NCI-H2171 treated with DMSO at 0.1 percent for 48 hours (cell line): ENCODE data around the gene MICOS13.

Experiments
- DNase-seq: peaks from one replicate; lab custom pipeline; 2025; lab: John Stamatoyannopoulos, UW

MICOS13 gene

DNA sequence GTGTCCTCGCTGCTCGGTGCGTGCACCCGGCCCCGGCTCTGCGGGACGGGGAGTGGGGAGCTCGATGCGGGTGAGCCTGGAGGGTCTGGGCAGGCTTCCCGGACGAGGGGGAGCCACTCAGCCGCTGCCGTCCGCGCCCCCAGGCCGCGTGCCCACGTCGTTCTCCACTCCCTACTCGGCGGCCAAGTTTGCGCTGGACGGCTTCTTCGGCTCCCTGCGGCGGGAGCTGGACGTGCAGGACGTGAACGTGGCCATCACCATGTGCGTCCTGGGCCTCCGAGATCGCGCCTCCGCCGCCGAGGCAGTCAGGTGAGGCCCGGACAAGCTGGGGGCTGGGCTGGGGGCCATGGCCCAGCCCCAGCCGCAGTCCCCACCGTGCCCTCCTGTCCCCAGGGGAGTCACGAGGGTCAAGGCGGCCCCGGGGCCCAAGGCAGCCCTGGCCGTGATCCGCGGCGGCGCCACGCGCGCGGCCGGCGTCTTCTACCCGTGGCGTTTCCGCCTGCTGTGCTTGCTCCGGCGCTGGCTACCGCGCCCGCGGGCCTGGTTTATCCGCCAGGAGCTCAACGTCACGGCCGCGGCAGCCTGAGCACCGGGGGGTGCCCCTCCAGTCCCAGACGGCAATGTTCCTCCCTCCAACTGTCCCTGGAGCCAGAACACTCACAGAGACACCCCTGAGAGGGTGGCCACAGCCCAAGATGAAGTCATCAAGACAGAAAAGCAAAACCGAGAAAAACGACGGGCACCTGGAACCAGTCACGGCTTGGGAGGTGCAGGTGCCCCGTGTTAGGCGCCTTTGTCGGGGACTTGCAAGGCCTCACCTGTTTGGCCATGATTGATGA lies 7.3 kb upstream of the MICOS13 start:
- DNase-seq: no peak

DNA sequence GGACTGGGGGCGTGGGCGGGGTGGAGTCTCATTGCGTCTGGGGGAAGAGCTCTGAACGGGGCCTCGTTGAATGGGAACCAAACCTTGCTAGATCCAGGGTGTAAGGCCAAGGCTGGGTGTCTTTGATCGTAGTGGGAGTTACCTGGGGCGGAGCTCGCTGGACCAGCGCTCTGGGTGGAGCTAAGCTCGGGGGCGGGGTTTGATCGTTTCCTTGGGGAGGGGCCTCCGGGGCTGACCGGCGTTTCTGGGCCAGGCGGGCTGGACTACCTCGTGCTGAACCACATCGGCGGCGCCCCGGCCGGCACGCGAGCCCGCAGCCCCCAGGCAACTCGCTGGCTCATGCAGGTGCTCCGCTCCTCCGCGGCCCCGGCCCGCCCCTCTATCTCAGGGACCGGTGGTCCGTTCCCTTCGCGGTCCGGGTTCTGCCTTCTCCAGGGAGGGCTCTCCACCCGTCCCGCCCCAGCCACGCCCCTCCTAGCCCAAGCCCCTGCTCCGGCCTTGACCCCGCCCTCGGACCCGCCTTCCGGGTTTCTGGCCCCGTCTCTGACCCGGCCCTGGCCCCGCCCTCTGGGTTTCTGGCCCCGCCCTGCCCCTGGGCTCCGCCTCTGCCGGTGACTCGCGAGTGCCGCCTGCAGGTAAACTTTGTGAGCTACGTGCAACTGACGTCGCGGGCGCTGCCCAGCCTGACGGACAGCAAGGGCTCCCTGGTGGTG lies 6.5 kb upstream of the MICOS13 start:
- peak; percentile 89 for DNase-seq

DNA sequence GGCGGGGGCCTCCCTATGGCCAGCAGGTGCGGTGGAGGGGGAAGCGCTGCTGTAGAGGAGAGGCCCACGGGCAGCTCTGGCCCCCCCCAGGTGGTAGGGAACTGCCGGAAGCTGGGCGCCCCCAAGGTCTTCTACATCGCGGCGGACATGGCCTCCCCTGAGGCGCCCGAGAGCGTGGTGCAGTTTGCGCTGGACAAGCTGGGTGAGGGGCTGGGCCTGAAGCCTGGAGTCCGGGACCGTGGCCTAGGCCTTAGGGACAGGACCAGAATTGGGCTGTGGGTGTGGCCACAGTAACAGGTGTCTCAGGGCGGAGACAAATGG lies 6.0 kb upstream of the MICOS13 start:
- no peak for DNase-seq

DNA sequence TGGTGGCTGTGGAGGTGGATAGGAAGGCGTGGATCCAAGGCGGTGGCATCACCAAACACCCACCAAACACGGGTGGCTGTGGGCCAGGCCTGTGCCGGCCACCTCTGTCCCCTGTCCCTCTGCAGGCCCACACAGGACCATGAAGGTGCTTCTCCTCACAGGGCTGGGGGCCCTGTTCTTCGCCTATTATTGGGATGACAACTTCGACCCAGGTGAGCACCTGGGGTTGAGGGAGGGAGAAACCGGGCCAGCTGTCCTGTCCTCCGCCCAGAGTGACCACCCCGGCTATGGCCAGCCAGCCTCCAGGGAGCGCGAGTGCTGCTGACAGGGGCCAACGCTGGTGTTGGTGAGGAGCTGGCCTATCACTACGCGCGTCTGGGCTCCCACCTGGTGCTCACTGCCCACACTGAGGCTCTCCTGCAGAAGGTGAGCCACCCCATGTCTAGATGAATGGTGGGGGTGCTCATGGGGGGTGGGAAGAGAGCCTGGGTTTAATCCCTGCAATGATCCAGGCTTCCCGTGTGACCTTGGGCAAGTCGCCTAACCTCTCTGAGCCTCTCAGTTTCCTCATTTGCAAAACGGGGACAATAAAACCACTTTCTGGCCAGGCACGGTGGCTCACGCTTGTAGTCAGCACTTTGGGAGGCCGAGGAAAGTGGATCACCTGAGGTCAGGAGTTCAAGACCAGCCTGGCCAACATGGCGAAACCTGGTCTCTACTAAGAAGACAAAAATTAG lies 4.5 kb upstream of the MICOS13 start:
- no peak for DNase-seq

DNA sequence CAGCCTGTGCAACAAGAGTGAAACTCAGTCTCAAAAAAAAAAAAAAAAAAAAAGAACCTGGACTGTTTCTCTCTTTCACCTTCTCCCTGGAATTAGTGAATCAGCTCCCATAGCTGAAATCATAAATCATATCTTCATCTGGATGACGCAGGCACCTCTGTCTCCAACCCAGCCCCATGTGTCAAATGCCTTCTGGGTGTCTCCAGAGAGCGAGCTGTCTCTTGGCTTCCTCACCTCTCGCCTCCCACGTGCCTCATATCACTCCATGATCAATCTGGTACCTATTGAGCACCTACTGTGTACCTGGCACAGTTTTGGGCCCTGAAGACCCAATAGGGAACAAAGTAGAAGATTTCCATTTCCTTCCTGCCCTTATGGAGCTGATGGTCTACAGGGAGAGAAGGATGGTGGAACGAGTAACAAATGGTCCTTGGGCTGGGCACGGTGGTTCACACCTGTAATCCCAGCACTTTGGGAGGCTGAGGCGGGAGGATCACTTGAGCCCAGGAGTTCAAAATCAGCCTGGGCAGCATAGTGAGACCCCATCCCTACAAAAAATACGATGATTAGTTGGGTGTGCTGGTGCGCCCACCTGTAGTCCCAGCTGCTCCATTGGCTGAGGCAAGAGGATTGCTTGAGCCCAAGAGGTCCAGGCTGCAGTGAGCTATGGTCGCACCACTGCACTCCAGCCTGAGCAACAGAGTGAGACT lies 3.0 kb upstream of the MICOS13 start:
- DNase-seq: no peak

DNA sequence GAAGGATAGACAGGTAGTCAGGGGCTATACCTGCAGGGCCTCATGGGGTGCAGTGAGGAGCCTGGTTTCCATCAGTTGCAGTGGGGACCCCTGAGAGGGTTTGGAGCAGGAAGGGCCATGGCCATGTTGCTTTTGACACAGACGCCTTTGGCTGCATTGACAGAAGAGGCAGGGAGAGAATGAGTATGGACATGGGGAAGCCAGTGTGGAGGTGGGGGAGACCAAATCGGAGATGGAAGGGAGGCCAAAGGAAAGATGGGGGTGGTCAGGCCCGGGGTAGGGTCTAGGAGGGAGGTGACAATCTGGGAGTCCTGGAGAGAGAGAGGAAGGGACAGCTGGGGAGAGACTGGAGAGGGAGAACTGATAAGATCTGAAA lies 1.8 kb upstream of the MICOS13 start:
- DNase-seq: no peak

DNA sequence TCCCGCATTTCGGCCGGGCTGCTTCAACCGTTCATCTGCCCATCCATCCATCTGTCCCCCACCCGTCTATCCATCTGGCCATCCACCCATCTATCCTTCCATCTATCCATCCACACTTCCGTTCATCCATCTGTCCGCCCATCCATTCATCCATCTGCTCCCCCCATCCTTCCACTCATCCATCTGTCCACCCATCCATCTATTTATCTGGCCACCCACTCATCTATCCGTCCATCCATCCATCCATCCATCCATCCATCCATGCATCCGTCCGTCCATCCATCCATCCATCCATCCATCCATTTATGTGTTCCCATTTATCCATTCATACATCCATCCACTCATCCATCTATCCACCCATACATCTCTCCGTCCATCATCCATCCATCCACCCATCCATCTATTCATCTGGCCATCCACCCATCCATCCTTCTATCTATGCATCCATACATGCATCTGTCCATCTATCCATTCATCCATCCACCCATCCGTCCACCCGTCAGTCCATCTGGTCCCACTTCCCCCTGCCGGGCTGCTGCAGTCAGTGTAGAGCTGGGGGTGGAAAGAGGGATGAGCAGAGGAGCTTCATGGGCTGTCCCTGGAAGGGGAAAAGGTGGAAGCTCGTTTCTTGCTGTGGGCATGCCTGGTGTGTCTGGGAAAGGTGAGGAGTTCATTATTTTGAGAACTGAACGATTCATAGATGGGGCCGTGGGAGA lies 1.2 kb upstream of the MICOS13 start:
- DNase-seq: no peak

DNA sequence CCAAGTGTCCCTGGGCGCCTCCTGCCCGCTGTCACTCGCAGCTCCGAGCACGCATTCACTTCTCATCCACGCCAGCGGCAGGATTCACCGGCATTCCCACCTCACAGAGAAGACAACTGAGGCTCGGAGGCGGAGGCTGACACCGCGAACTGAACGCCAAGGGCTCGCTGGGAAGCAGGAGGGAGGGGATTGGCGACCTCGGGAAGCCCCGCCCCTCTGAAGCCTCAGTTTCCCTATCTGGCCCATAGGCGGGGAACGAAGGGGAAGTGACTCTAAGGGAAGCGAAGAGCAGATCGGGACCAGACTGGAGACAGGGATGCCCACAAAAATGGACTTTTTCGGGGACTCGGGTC lies 256 bp downstream of the MICOS13 start:
- DNase-seq: no peak

DNA sequence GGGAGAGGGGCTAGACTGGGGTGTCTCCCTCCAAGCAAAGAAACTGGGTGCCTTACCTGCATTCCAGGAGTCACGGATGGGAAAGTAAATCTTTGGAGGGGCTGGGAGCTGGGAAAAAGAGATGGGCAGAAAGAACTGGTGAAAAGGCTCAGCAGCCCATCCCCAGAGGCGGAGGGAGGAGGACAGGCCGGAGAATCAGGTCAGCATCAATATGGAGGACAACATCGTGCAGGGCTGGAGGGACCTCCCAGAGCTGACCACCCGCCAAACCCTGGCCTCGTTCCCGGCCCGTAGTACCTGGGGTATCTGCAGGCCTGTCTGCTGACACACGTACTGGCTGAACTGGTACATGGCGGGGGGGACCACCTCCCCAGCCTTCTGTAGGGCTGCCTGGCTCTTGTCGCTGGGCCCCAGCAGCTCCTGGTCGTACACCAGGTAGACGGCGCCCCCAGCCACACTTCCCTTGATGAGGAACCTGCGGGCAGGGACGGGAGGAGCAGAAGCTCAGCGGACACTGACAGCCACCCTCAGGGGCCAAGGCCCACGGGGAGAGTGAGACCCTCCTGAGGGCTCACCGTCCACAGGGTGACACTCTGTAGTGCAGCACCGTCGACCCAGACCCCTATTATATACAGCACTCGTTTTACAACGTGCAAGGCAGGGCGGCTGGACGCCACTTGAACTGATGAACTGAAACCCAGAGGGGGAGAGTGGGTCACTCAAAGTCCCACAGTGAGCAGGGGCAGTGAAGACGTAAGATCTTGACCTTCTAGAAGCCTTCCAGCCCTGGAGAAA lies 830 bp downstream of the MICOS13 start:
- no peak for DNase-seq

DNA sequence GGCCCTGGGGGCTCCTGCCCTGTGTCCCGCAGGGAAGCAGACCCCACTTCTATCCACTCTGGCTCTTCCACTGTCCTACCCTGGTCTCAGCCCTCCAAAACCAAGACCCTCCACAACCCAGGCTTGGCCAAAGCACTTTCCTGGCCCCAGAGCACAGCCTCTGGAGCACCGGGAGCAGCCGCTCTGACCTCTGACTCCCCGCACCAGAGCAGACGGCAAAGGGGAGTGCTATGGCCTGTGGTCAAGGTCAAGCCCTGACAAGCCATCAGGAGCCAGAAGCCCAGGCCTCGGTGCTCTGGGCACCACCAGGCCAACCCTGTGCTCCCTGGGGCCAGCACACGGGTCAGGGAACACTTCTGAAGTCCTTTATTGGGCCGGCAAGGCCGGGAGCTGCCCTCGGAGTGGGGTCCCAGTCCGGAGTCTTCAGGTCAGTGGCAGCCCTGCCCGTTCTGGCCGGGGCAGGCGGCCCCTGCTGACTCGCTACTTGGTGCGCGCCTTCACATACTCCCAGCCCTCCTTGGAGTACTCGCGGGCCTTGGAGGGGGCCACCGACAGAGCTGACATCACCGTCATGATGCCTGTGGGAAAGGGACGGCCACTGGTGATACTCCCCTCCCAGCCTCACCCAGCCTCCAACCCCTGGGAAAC lies 2.1 kb downstream of the MICOS13 start:
- no peak for DNase-seq

DNA sequence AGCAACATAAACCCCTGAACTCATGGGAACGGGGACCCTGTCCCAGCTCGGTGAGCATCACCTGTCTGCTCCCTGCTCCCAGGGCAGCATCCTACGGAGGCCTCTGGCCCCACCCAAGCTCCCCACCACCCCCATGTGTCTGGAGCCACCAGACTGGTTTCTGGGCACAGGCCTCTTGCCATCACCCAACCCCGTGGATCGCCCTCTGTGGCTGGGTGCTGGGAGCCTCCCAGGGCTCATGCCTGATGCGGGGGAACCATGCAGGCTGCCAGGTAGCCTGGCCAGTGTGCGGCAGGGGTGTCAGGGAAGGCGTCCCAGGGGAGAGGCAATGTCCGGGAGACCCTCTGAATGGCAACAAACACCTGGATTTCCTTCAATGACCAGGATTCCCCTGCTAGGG lies 2.7 kb downstream of the MICOS13 start:
- no peak for DNase-seq

DNA sequence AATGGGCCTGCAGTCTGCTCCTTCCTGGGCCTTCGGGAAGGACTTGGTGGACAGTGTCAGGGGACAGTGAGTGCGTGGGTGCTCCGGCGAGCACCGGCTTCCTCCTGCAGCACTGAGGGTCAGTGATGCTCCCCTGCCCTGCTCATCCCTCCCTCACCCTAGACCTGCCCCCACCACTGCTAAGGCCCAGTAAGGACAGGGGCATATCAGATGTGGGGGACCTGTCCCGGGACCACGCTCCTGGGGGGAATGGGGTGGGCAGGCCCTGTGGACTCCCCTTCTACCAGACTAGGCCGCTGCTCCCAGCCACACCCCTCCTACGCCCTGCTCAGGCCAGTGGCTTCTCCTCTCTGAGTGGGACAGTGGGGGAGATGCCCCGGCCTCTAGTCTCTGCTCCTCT lies 3.2 kb downstream of the MICOS13 start:
- DNase-seq: no peak

DNA sequence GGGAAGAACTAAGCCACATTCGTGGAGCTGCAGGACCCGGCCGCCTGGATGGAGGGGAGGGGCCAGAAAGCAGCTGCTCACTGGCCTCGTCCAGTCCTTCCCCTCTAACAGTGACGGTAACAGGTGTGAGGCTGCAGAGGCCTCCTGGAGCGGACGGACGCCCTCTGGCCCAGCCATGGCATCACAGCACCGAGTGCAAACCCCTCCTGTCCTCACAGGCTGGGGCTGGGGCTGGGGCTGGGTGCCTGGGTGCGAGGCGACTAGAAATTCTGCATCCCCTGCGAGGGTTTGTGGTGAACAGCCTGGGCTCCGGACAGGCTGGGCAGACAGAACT lies 3.6 kb downstream of the MICOS13 start:
- DNase-seq: no peak

DNA sequence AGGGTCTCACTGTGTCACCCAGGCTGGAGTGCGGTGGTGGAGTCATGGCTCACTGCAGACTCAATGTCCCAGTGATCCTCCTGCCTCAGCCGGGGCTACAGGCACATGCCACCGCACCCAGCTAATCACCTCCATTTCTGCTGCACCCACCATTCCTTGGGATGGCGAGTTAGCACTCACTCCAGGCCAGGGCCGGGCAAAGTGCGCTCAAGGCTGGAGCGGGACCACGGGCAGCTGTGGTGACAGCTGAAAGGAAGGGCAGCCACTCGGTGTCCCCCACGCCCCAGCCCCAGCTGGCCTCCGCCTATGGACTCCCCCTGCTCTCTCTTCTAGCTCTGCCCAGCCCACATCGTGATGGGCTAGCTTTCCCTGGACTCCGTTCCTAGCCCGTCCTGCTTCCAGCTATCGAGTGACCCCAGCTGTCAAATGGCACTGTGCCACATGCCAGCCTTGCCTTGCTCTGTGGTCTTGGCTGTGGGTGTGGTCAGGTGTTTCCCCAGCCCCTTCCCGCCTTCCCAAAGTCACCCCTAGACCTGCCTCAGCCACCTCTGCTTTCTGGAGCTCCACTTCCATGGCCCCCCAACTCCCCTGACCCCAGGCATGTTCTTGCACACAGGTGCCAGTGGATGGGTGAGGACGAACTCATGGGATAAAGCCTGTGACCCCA lies 4.1 kb downstream of the MICOS13 start:
- no peak for DNase-seq

DNA sequence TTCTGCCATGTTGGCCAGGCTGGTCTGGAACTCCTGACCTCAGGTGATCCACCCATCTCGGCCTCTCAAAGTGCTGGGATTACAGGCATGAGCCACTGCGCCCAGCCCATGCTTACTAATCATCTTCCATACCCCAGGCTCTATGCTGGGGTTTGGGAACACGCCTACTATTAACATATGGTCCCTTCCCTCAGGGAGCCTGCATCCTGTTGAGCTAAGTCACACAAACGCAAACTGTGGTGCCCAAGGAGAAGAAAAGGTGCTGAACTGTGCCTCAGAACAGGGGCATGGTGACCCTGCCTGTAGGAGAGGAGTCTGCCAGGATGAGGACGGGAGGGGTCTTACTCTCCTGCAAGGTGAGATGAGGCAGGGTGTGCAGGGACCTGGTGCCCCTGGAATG lies 5.6 kb downstream of the MICOS13 start:
- DNase-seq: peak; percentile 8

DNA sequence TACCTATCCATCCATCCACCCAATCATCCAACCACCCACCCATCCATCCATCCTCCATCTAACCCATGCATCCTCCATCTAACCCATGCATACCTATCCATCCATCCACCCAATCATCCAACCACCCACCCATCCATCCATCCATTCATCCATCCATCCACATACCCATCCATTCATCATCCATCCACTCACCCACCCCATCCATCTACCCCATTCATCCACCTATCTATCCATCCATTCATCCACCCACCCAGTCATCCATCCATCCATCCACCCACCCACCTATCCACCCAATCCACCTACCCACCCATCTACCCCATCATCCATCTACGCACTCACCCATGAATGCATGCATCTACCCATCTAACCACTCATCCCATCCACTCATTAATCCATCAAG lies 6.6 kb downstream of the MICOS13 start:
- DNase-seq: no peak

DNA sequence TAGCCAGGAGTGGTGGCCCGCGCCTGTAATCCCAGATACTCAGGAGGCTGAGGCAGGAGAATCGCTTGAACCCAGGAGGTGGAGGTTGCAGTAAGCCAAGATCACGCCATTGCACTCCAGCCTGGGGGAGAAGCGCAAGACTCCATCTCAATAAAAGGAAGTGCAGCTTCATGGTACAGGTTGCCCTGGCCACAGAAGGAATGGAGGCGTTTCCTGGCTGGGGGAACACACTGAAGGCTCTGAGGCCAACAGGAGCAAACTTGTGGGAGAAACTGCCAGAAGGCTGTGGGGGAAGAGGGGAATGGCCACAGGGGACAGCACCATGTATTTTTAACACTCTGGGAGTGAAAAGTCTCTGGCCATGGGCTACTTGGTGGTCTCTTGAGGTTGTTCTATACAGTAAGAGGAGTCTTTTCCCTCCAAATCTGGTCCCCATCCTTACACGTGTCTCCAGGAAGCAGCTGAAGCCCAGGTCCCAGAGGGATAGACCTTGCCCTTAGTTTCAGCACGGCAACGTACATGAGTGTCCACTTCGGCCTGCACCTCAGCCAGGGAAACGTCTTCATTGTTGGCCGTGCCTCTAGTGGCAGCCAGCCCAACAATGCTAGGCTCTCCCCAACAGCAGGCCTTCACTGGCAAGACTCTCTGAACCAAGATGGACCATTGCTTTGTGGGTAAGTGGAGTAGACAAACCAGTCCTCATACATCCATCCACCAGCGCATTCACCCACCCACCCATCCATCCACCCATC lies 7.4 kb downstream of the MICOS13 start:
- DNase-seq: no peak

DNA sequence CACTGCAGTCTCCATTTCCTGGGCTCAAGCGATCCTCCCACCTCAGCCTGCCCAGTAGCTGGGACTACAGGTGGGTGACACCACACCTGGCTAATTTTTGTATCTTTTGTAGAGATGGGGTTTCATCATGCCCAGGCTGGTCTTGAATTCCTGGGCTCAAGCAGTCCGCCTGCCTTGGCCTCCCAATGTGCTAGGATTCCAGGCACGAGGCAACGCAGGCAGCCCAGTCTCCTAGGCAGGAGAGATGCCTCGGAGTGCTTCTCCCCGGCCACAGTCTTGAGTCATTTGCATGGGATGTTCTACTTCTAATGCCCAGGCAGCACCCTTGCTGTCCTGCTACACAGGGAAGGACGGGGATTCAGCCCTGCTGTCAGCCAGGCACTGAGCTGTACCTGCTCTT lies 8.7 kb downstream of the MICOS13 start:
- no peak for DNase-seq

DNA sequence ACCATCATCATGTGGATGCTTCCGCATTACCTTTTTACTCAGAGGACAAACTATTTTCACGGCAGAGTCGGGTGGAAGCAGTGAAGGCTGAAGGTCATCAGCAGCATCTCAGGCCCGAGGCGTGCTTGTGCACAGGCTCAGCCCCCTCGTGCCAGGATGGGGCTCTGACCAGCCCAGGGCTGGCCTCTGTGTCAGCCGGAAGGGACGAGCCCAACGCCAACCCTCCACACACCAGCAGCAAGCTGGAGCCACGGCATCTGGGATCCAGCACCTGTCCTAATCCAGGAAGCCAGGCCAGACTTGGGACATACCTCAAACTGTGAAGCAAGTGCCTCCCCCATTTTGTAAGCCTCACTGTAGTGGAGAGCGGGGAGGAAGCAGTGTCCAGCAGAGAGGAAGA lies 11.1 kb downstream of the MICOS13 start:
- DNase-seq: no peak
